Measurements from ENCODE around the gene DES. TPM values are rescaled to one million over a fixed set of nuclear protein-coding genes. Genes with fewer than 3 reads are reported as not detected.

The DES gene
- total RNA-seq, 1 donor from 2014 or later: not detected

GRCh38 chr2:219468410-219469185 lies 50.4 kb downstream of the DES start:
- no peak overlapping the region for H3K4me3 ChIP-seq (ENCODE audit: low read depth, low read length)
- FAIRE-seq (no peak), DNase-seq (ENCODE audit: low read depth) (no peak)
- peaks cover 2% of the 10 kb centered on the region for H3K36me3 ChIP-seq (ENCODE audit: control insufficient read depth, insufficient read depth, low read length)
- no peak for TF ChIP-seq CTCF (IDR thresholded peaks at IDR 0.05; ENCODE audit: insufficient read depth, low read length, severe bottlenecking)
- no peaks in the 10 kb centered on the region for H3K27me3 ChIP-seq (ENCODE audit: control insufficient read depth, insufficient read depth, low read length)

- no peak for FAIRE-seq
- Histone ChIP-seq H3K36me3 (ENCODE audit: control insufficient read depth, insufficient read depth, low read length) (peaks cover 4% of the 10 kb centered on the region), H3K4me3 (ENCODE audit: low read depth, low read length) (no peak overlapping the region), H3K27me3 (ENCODE audit: control insufficient read depth, insufficient read depth, low read length) (no peaks in the 10 kb centered on the region)
- TF ChIP-seq CTCF (IDR thresholded peaks at IDR 0.05; ENCODE audit: insufficient read depth, low read length, severe bottlenecking): no peak
- DNase-seq (ENCODE audit: low read depth): peak; percentile 86
Observed at GRCh38 chr2:219469186-219469724, 51.1 kb downstream of the DES start.

- Histone ChIP-seq H3K4me3 (ENCODE audit: low read depth, low read length) (no peak overlapping the region), H3K36me3 (ENCODE audit: control insufficient read depth, insufficient read depth, low read length) (peaks cover 4% of the 10 kb centered on the region), H3K27me3 (ENCODE audit: control insufficient read depth, insufficient read depth, low read length) (no peaks in the 10 kb centered on the region)
- FAIRE-seq (no peak), DNase-seq (ENCODE audit: low read depth) (no peak)
- TF ChIP-seq CTCF (IDR thresholded peaks at IDR 0.05; ENCODE audit: insufficient read depth, low read length, severe bottlenecking): no peak
Observed at GRCh38 chr2:219470429-219470828, 52.3 kb downstream of the DES start.

GRCh38 chr2:219471476-219472371 lies 53.5 kb downstream of the DES start:
- TF ChIP-seq CTCF (IDR thresholded peaks at IDR 0.05; ENCODE audit: insufficient read depth, low read length, severe bottlenecking): no peak
- H3K36me3 ChIP-seq (ENCODE audit: control insufficient read depth, insufficient read depth, low read length): peaks cover 4% of the 10 kb centered on the region
- no peak overlapping the region for H3K4me3 ChIP-seq (ENCODE audit: low read depth, low read length)
- FAIRE-seq (no peak), DNase-seq (ENCODE audit: low read depth) (no peak)
- no peaks in the 10 kb centered on the region for H3K27me3 ChIP-seq (ENCODE audit: control insufficient read depth, insufficient read depth, low read length)

- H3K36me3 ChIP-seq (ENCODE audit: control insufficient read depth, insufficient read depth, low read length): peaks cover 4% of the 10 kb centered on the region
Observed at GRCh38 chr2:219472629-219473187, 54.5 kb downstream of the DES start.

More at GRCh38 chr2:219472629-219473187, 54.5 kb downstream of the DES start:
- DNase-seq (ENCODE audit: low read depth) (no peak), FAIRE-seq (no peak)
- Histone ChIP-seq H3K4me3 (ENCODE audit: low read depth, low read length) (no peak overlapping the region), H3K27me3 (ENCODE audit: control insufficient read depth, insufficient read depth, low read length) (no peaks in the 10 kb centered on the region)
- no peak for TF ChIP-seq CTCF (IDR thresholded peaks at IDR 0.05; ENCODE audit: insufficient read depth, low read length, severe bottlenecking)
